Activated gamma-delta T cell treated with anti-CD3 and anti-CD28 coated beads, Interleukin-2, amount 50 U/mL, for 16 hours (primary cell): ENCODE results near the gene TNFAIP3.
"Not testable (repeated sequence)": the region's sequence is repeated elsewhere in the genome, so short reads cannot be mapped to it uniquely, and the experiment has no call there.

Experiments
- DNase-seq: peaks from one replicate; pipeline ENCODE4 v3.0.0-alpha.2; 2020; ENCODE audit warnings: low read depth

Gene TNFAIP3

GRCh38 chr6:137878486-137879285 lies 11.6 kb downstream of the TNFAIP3 start:
- DNase-seq: no peak

GRCh38 chr6:137879299-137879698 lies 12.2 kb downstream of the TNFAIP3 start:
- DNase-seq: no peak

DNA sequence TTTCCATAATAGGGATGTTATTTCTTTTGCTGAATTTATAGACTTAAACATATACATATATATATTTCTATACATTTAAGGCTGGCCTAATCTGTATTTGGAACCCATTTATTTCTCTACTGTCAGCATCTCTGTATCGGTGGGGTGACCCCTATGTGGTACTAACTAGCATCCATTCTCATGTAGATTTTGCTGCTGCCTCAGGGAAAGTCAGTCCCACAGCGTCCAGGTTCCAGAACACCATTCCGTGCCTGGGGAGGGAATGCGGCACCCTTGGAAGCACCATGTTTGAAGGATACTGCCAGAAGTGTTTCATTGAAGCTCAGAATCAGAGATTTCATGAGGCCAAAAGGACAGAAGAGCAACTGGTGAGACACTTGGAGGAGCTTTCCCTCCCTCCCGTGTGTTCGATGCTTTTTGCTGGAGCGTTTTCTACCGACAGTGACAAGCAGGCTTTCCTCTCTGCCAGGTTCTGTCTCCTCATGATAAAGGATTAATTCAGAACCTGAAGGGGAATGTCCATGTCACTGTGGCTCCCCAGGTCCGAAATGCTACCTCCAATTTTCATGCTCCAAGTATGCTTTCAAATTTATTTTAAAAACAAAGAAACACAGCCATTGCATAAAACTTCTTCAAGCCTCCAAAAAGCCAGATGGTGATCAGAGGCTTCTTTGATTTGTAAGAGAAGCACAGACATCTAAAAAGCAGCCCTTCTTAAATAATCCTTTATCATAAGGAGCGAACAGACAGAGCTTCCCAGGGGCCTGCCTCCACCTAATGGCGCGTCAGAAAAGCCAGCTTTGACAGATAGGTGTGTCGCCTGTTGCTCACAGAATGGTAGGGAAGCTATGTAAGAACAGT lies 13.1 kb downstream of the TNFAIP3 start:
- DNase-seq: no peak

- DNase-seq: no peak
Measured at GRCh38 chr6:137880746-137881521, 13.9 kb downstream of the TNFAIP3 start.

- DNase-seq: no peak
Measured at GRCh38 chr6:137881522-137881886, 14.4 kb downstream of the TNFAIP3 start.

GRCh38 chr6:137882225-137882961 lies 15.3 kb downstream of the TNFAIP3 start:
- no peak for DNase-seq

DNA sequence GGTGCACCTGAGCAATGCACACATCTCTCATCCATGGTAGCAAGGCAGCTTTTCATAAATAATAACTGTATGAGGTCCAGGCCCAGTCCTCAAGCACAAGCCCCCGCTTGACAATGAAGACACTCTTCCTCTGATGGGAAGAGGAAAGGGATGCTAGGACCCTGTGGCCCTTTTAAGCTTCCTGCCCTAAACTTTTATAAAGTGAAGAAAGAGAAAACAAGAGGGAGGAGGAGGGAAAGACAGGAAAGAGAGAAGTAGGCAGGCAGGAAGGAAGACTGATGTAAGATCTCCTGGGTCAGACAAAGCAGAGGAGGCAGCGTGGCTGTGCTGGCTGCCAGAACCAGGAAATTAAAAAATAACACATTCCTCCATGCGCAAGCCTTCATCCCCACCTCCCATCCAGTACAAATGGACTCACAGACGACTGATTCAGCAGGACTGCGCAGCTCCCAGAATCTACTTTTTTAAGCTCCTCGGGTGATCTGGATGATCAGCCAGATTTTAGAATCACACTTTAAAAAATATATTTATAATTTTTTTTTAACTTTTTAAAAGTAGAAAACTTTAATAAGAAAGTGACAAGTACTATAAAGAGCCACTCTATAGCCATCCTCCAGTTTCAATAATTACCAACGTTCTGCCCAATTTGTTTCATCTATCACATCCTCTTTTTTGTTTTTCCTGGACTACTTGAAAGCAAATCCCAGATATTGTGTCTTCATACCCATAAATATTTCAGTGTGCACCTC lies 16.5 kb downstream of the TNFAIP3 start:
- DNase-seq: no peak

- no peak for DNase-seq
Measured at GRCh38 chr6:137884149-137884909, 17.3 kb downstream of the TNFAIP3 start.

- DNase-seq: not testable (repeated sequence)
Measured at GRCh38 chr6:137884910-137885229, 17.8 kb downstream of the TNFAIP3 start.

GRCh38 chr6:137886226-137886625 lies 19.2 kb downstream of the TNFAIP3 start:
- not testable (repeated sequence) for DNase-seq

GRCh38 chr6:137890983-137891537 lies 24.0 kb downstream of the TNFAIP3 start:
- DNase-seq: no peak

DNA sequence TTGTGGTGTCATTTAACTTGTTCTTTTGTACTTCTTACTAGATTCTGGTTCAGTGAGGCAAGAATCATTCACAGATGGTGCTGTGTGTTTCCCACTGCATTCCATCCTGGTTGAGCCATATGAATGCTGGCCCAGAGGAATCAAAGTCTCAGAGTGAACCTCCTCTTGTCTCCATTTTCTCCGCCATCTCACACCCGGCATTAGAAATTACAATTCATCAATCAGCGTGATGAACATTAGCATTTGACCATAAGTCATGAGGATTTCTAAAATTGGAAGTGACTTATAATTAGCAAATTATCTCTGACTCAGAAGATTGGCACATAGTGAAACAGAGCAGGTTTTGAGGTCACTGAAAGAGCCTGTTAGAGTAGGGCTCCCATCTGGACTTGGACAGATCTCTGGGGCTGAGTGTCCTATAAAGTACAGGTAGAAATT lies 25.2 kb downstream of the TNFAIP3 start:
- DNase-seq: no peak

- DNase-seq: no peak
Measured at GRCh38 chr6:137893181-137893580, 26.1 kb downstream of the TNFAIP3 start.

DNA sequence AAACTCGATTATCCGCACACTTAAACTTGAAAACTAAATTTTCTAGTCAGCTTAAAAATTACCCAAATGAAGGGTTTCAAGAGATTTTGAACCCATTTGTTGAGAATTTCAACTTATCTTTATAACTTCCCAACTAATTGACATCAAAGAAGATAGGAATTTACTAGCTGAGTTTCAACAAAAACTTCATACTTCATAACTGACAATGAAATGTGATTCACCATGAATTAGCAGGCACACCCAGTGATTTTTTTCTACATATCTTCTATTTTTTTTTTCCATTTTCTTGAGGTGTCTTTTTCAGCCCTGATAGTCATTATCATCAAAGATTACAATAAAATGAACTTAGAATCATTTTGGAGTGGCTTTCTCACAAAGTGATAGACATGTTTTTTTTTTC lies 26.7 kb downstream of the TNFAIP3 start:
- DNase-seq: no peak

- DNase-seq: not testable (repeated sequence)
Measured at GRCh38 chr6:137894378-137894777, 27.3 kb downstream of the TNFAIP3 start.

GRCh38 chr6:137894779-137895385 lies 27.8 kb downstream of the TNFAIP3 start:
- DNase-seq: no peak

- no peak for DNase-seq
Measured at GRCh38 chr6:137896647-137897046, 29.6 kb downstream of the TNFAIP3 start.

DNA sequence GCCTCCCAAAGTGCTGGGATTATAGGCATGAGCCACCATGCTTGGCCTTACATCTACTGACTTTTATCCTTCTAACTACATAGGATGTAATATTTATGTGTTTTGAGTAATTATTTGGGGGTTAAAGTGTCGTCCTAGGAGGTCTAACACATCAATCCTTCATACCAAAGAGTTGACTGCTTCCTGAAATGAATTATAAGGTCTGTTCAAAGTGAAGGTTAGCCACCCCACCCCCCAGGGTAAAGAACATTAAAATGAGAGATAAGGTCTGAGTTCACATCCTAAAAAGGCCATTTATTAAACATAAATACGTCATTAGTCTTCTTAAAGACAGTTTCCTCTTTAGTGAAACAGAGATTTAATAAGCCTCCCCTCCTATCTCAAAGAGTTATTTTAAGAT lies 33.8 kb downstream of the TNFAIP3 start:
- DNase-seq: no peak

DNA sequence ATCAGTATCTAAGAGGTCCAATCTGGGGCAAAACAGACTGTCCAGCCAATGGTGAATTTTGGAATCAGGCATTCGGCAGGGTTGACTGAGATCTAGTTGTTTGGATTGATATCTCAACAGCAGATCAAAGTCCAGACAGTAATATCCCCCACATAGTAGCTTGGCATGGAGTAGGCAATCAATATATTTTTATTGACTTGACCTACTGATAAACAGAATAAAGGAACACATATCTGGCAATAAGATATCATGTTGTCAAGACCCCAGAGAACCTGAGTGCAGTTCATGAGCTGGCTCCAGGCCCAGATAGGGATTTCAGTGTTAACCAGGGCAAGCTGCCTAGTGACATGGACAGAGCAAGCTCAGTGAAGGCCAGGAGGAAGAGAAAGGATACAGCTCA lies 34.4 kb downstream of the TNFAIP3 start:
- DNase-seq: no peak

- no peak for DNase-seq
Measured at GRCh38 chr6:137902699-137903098, 35.6 kb downstream of the TNFAIP3 start.
